ENCODE data around the gene FEM1B. TPM values are rescaled to one million over a fixed set of nuclear protein-coding genes. Genes with fewer than 3 reads are reported as not detected.
A peak's percentile ranks its signal among the peaks of the same experiment; 100 is the strongest.

Gene FEM1B
- total RNA-seq, 4 donors from 2014 or later = 25.1 to 64.7 (median 43.0) TPM

DNA sequence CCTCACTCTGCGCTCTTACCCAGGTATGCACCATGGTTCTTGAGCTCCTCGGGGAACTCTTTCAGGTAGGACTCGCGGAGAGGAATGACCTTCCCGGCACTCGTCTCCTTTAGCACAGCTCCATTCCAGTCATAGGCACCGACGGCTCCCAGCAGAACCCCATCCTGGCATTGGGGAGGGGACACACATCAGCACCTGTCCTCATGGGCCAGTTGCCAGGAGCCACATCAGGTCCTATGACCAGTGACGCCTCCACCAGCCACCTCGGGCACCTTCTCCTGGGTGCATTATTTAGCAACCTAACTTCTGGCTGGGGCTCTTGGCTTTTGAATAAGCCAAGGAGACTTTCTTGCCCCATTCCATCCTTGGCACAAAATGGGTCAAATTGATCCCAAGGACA is 61.9 kb downstream of the FEM1B start:
- no peak overlapping the region for H3K27ac ChIP-seq
- H3K4me3 ChIP-seq = no peak overlapping the region
- H3K4me1 ChIP-seq = peaks cover 0 to 11% (median 0%) of the 10 kb centered on the region in 4 donors
- intact Hi-C loops (cut with DNase I; ENCODE audit: low total_unique reads) = no loop called here
- 93% methylated on average over 10 of the region's 10 CpGs; no CpG with 5 or more reads in 1 of the 2 donors for WGBS, 2 donors (ENCODE audit: low coverage in 1 of 2)
- H3K27me3 ChIP-seq = no peaks in the 10 kb centered on the region
- no peaks in the 10 kb centered on the region for H3K9me3 ChIP-seq
- no peaks in the 10 kb centered on the region for H3K36me3 ChIP-seq
- no peak for DNase-seq
- TF ChIP-seq, protein P1, sequence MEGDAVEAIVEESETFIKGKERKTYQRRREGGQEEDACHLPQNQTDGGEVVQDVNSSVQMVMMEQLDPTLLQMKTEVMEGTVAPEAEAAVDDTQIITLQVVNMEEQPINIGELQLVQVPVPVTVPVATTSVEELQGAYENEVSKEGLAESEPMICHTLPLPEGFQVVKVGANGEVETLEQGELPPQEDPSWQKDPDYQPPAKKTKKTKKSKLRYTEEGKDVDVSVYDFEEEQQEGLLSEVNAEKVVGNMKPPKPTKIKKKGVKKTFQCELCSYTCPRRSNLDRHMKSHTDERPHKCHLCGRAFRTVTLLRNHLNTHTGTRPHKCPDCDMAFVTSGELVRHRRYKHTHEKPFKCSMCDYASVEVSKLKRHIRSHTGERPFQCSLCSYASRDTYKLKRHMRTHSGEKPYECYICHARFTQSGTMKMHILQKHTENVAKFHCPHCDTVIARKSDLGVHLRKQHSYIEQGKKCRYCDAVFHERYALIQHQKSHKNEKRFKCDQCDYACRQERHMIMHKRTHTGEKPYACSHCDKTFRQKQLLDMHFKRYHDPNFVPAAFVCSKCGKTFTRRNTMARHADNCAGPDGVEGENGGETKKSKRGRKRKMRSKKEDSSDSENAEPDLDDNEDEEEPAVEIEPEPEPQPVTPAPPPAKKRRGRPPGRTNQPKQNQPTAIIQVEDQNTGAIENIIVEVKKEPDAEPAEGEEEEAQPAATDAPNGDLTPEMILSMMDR (IDR thresholded peaks at IDR 0.05) = no peak
- no peak for TF ChIP-seq EP300 (IDR thresholded peaks at IDR 0.05; ENCODE audit: low read depth)
- no peak for TF ChIP-seq POLR2A (IDR thresholded peaks at IDR 0.05)
- no peak for TF ChIP-seq POLR2AphosphoS5 (IDR thresholded peaks at IDR 0.05)
- in situ Hi-C loops (cut with MboI; ENCODE audit: low pct_ligation_motif_present in 1 of 4, low pct_unique_long_range_greater_than_20kb in 1 of 4, low sequenced_read_pairs in 3 of 4) = no loop called here

DNA sequence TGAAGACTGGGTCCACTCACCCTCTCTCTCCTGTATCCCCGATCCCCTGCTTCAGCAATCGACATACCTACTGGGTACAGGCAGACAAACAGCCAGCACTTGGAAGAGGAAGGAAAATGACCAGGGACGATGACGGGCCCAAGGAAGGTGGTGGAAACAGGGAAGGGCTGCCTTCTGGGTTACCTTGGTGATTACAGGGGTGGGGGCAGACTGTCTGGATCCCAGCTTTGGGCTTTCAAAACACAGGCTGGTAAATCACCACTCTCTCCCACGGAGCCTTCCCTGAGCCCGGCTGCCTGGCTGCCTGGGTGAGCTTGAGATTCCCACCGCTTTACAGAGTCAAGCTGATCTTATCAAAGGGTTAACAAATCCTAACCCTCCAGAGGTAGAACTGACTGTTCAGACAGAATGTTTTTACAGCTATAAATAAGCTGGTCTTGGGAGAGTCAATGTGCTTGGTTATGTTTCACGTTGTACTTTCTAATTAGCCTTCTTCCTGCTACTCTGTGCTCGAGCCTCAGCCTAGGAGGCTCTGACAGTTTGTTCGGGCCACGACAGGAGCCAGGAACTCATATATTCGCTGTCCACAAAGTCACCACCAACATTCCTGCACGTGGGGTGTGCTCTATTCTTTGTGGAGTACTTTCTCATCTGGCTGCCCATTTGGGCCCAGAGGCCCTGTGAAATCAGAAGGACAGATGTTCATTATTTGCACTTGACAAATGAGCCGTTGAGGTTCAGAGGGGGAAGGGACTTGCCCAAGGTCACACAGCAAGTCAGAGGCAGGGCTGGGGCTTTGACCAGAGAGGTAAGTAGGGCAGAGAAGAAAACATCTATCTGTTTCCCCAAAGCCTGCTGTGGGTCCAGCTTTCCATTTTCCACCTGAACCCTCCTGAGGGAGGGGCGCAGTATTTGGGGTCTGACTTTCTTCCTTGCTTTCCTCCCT is 63.5 kb downstream of the FEM1B start:
- Histone ChIP-seq H3K9me3 (no peaks in the 10 kb centered on the region), H3K36me3 (no peaks in the 10 kb centered on the region), H3K27ac (peak overlapping the region in 1 of 4 donors; percentile 1), H3K4me3 (no peak overlapping the region), H3K4me1 (peaks cover 0 to 10% (median 0%) of the 10 kb centered on the region in 4 donors), H3K27me3 (no peaks in the 10 kb centered on the region)
- intact Hi-C loops (cut with DNase I; ENCODE audit: low total_unique reads) (no loop called here), in situ Hi-C loops (cut with MboI; ENCODE audit: low pct_ligation_motif_present in 1 of 4, low pct_unique_long_range_greater_than_20kb in 1 of 4, low sequenced_read_pairs in 3 of 4) (no loop called here)
- 66 to 76% methylated on average over 5 to 15 of the region's 15 CpGs for WGBS, 2 donors (ENCODE audit: low coverage in 1 of 2)
- DNase-seq = no peak
- TF ChIP-seq, protein P1 (IDR thresholded peaks at IDR 0.05) = no peak
- TF ChIP-seq POLR2A (IDR thresholded peaks at IDR 0.05) (no peak), POLR2AphosphoS5 (IDR thresholded peaks at IDR 0.05) (no peak), EP300 (IDR thresholded peaks at IDR 0.05; ENCODE audit: low read depth) (no peak)

DNA sequence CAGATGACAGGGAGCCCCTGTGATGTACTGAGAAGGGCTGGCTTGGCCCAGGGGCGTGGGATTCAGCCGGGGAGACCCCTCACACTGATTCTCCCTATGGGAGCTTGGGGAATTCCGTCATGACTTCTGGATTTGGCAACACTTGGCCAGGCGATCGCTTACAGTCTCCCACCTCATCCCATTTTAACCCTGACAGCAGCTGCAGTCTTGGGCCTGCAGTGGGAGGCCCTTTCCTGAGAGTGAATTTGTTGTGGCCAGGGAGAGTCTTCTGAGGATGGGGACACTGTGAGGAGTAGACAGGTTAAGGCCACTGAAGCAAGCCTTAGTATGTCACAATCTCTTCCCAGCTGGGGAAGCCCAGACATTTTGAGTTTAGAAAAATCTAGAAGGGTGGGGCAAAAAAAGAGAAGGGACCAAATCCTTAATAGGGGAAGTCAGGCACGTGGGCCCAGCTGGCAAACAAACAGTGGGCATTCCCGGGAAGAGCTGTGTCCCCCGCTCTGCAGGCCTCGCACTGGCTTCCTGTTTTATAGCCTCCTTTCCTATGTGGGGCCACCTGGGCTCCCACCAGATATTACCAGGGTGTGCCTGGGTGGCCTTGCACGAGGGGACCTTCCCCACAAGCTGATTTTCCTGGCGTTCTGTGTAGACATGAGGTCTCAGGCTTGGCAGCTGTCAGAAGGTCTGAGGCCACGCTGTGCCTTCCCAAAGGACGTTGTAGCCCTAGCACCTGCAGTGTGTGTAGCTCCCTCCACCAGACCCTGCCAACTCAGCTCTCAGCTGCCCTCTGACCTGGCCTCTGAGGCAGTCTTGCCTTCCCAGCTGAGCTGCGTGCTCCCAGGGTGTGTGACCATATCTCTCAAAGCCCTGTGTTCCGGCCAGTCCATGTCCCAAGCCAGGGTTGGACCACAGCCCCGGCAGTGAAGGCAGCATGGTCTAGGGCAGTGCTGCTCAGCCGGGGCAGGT is 64.5 kb downstream of the FEM1B start:
- TF ChIP-seq POLR2A (IDR thresholded peaks at IDR 0.05) (no peak), EP300 (IDR thresholded peaks at IDR 0.05; ENCODE audit: low read depth) (no peak), POLR2AphosphoS5 (IDR thresholded peaks at IDR 0.05) (no peak)
- TF ChIP-seq, protein P1 (IDR thresholded peaks at IDR 0.05) = no peak
- in situ Hi-C loops (cut with MboI; ENCODE audit: low pct_ligation_motif_present in 1 of 4, low pct_unique_long_range_greater_than_20kb in 1 of 4, low sequenced_read_pairs in 3 of 4) (no loop called here), intact Hi-C loops (cut with DNase I; ENCODE audit: low total_unique reads) (no loop called here)
- Histone ChIP-seq H3K36me3 (no peaks in the 10 kb centered on the region), H3K27ac (peak overlapping the region in 1 of 4 donors; percentile 7), H3K4me3 (no peak overlapping the region), H3K27me3 (no peaks in the 10 kb centered on the region), H3K4me1 (peaks cover 0 to 10% (median 0%) of the 10 kb centered on the region in 4 donors), H3K9me3 (no peaks in the 10 kb centered on the region)
- WGBS, 2 donors (ENCODE audit: low coverage in 1 of 2) = 30 to 73% methylated on average over 2 to 17 of the region's 17 CpGs
- DNase-seq = no peak
